PFSK-1 (cell line): ENCODE data around the gene PARD6G.

Experiments used
- FOXP2 ChIP-seq: optimal IDR thresholded peaks from 2 replicates; pipeline ENCODE3; 2011; ENCODE audit warnings: borderline replicate concordance, control low read depth, inconsistent platforms; ENCODE audit not compliant: insufficient read depth; ENCODE audit errors: extremely low read length, extremely low read depth
- POLR2AphosphoS5 ChIP-seq: IDR thresholded peaks from 2 replicates; pipeline ENCODE4 v1.6.1; 2012; ENCODE audit warnings: low read depth, mild to moderate bottlenecking, control low read depth, low read length, moderate library complexity
- TAF1 ChIP-seq: IDR thresholded peaks from 2 replicates; pipeline ENCODE4 v1.6.1; 2012; ENCODE audit warnings: low read length, control low read depth, borderline replicate concordance; ENCODE audit not compliant: insufficient read depth

DNA sequence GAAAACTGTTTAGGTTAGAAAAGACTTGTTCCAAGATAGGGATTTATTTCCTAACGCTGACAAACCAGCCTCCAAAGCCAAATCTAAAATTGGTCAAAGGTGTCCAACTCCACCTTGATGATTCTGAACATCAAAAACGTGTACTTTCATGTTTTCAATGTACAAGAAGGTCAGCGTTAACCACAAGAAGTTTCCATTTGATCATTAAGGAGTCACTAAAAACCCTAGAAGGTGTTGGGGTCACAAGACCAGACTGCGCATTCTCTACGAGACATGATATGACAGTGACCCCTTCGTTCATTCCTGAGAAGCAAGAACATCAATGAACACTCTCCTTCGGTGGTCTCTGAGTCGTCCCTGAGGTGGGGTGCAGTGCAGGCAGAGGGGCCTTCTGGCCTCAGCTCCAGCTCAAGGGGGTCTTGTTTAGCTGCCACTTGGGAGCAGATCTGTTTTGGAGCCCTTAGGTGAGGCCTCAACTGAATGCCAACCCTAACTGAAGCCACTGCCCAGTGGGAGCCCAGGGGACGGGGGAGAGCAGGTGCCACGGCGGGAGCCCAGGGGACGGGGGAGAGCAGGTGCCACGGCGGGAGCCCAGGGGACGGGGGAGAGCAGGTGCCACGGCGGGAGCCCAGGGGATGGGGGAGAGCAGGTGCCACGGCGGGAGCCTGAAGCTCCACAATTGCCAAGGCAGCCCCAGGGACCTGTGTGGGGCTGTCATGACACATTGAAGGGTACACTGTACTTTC, 55.2 kb downstream of the PARD6G start:
- no peak for TF ChIP-seq FOXP2
- no peak for TF ChIP-seq TAF1
- no peak for TF ChIP-seq POLR2AphosphoS5
